DOHH2 (cell line): ENCODE measurements around the gene PORCN.

Experiments
- EZH2phosphoT487 ChIP-seq: fragments of 200-600 bp; sonication (generic); IDR thresholded peaks from 2 replicates; pipeline ENCODE4 v1.6.1; 2017; ENCODE audit warnings: borderline replicate concordance, mild to moderate bottlenecking, antibody characterized with exemption, low read length, moderate library complexity, mixed read lengths
- TF ChIP-seq, protein P1 (sequence below): fragments of 200-600 bp; sonication (generic); IDR thresholded peaks from one replicate; pipeline ENCODE4 v1.5.1; 2014; ENCODE audit warnings: antibody characterized with exemption, mild to moderate bottlenecking, low read depth, low read length; ENCODE audit not compliant: poor library complexity, severe bottlenecking

DNA sequence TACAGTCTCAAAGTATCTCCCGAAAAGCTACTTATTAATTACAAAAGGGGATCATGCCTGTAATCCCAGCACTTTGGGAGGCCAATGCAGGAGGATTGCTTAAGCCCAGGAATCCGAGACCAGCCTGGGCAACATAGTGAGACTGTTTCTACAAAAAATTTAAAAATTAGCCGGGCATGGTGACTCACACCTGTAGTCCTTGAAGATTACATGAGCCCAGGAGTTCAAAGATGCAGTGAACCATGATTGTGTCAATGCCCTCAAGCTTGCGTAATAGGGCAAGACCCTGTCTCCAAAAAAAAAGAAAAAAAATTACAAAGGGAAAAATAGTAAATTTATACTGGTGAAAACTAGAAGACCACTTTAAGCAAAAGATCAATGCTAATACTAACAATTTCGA lies 3.3 kb upstream of the PORCN start:
- TF ChIP-seq, protein P1, sequence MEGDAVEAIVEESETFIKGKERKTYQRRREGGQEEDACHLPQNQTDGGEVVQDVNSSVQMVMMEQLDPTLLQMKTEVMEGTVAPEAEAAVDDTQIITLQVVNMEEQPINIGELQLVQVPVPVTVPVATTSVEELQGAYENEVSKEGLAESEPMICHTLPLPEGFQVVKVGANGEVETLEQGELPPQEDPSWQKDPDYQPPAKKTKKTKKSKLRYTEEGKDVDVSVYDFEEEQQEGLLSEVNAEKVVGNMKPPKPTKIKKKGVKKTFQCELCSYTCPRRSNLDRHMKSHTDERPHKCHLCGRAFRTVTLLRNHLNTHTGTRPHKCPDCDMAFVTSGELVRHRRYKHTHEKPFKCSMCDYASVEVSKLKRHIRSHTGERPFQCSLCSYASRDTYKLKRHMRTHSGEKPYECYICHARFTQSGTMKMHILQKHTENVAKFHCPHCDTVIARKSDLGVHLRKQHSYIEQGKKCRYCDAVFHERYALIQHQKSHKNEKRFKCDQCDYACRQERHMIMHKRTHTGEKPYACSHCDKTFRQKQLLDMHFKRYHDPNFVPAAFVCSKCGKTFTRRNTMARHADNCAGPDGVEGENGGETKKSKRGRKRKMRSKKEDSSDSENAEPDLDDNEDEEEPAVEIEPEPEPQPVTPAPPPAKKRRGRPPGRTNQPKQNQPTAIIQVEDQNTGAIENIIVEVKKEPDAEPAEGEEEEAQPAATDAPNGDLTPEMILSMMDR = no peak
- no peak for TF ChIP-seq EZH2phosphoT487
